ENCODE results near the gene SERPINA4. TPM values are rescaled to one million over a fixed set of nuclear protein-coding genes. Genes with fewer than 3 reads are reported as not detected.

The SERPINA4 gene
- polyA plus RNA-seq, 1 of the 3 experiments (the other 2 are of a cell fraction) = not detected

- no peaks in the 10 kb centered on the region for H4K20me1 ChIP-seq (ENCODE audit: insufficient read depth)
- POLR2A ChIA-PET = no interaction called here
- no peak overlapping the region for H3K9ac ChIP-seq
- no peak overlapping the region for H2AFZ ChIP-seq (ENCODE audit: low read depth)
- H3K27me3 ChIP-seq (ENCODE audit: insufficient read depth) = no peaks in the 10 kb centered on the region; the same call in 1 of the 2 replicates
- no peaks in the 10 kb centered on the region for H3F3A ChIP-seq (replicated peaks; ENCODE audit: insufficient read depth)
- H3K4me3 ChIP-seq (ENCODE audit: low read depth in 2 of 2, low read length in 1 of 2) = no peak overlapping the region
- H3K4me2 ChIP-seq = no peak overlapping the region
- CTCF ChIA-PET = interaction anchor here (1.0 to 4.6 kb wide), 3 partner anchors 8 to 117 kb away, joined by 3 to 28 read pairs (median 3); no protein-coding TSS in a partner anchor
- H3K36me3 ChIP-seq (replicated peaks in 1 of 2; ENCODE audit: control insufficient read depth in 1 of 2, insufficient read depth in 2 of 2, low read length in 1 of 2) = no peaks in the 10 kb centered on the region
- WGBS (ENCODE audit: low lambda C conversion rate) = 51% methylated on average over 13 of the region's 13 CpGs
- no peaks in the 10 kb centered on the region for H3K9me3 ChIP-seq
- no peak for DNase-seq
- TF ChIP-seq YY1 (IDR thresholded peaks at IDR 0.05; ENCODE audit: low read depth) (no peak), EP300 (IDR thresholded peaks at IDR 0.05; ENCODE audit: borderline replicate concordance in 1 of 2, low read depth in 1 of 2, low read length in 1 of 2) (no peak), NFIC (IDR thresholded peaks at IDR 0.05; ENCODE audit: borderline replicate concordance) (no peak), FOSL2 (IDR thresholded peaks at IDR 0.05; ENCODE audit: borderline replicate concordance, low read depth) (no peak), FOXJ3 (CRISPR knock-in tag; IDR thresholded peaks at IDR 0.05) (no peak), MEF2A (IDR thresholded peaks at IDR 0.05; ENCODE audit: borderline replicate concordance, low read depth) (no peak), IRF3 (IDR thresholded peaks at IDR 0.05; ENCODE audit: low read depth, low read length) (no peak), ZBTB33 (IDR thresholded peaks at IDR 0.05; ENCODE audit: borderline replicate concordance, low read depth) (no peak), NRF1 (IDR thresholded peaks at IDR 0.05; ENCODE audit: low read depth, low read length) (no peak), JUND (IDR thresholded peaks at IDR 0.05) (no peak), PBX3 (IDR thresholded peaks at IDR 0.05) (no peak), GABPA (IDR thresholded peaks at IDR 0.05; ENCODE audit: low read depth) (no peak), FOXM1 (IDR thresholded peaks at IDR 0.05; ENCODE audit: low read depth) (no peak), SIN3A (IDR thresholded peaks at IDR 0.05; ENCODE audit: borderline replicate concordance, low read depth, low read length) (no peak), RFX5 (IDR thresholded peaks at IDR 0.05; ENCODE audit: low read length) (no peak), TAF1 (IDR thresholded peaks at IDR 0.05; ENCODE audit: borderline replicate concordance, low read depth, low read length) (no peak), USF1 (IDR thresholded peaks at IDR 0.05; ENCODE audit: borderline replicate concordance, low read depth) (no peak)
- TF ChIP-seq, protein P1, sequence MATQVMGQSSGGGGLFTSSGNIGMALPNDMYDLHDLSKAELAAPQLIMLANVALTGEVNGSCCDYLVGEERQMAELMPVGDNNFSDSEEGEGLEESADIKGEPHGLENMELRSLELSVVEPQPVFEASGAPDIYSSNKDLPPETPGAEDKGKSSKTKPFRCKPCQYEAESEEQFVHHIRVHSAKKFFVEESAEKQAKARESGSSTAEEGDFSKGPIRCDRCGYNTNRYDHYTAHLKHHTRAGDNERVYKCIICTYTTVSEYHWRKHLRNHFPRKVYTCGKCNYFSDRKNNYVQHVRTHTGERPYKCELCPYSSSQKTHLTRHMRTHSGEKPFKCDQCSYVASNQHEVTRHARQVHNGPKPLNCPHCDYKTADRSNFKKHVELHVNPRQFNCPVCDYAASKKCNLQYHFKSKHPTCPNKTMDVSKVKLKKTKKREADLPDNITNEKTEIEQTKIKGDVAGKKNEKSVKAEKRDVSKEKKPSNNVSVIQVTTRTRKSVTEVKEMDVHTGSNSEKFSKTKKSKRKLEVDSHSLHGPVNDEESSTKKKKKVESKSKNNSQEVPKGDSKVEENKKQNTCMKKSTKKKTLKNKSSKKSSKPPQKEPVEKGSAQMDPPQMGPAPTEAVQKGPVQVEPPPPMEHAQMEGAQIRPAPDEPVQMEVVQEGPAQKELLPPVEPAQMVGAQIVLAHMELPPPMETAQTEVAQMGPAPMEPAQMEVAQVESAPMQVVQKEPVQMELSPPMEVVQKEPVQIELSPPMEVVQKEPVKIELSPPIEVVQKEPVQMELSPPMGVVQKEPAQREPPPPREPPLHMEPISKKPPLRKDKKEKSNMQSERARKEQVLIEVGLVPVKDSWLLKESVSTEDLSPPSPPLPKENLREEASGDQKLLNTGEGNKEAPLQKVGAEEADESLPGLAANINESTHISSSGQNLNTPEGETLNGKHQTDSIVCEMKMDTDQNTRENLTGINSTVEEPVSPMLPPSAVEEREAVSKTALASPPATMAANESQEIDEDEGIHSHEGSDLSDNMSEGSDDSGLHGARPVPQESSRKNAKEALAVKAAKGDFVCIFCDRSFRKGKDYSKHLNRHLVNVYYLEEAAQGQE (IDR thresholded peaks at IDR 0.05; ENCODE audit: low read depth, low read length) = no peak
- TF ChIP-seq, protein P2, sequence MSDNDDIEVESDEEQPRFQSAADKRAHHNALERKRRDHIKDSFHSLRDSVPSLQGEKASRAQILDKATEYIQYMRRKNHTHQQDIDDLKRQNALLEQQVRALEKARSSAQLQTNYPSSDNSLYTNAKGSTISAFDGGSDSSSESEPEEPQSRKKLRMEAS (IDR thresholded peaks at IDR 0.05; ENCODE audit: low read depth) = no peak
- H3K9me2 ChIP-seq = no peaks in the 10 kb centered on the region
- H3K4me1 ChIP-seq (ENCODE audit: control insufficient read depth in 1 of 2, insufficient read depth in 2 of 2, low read depth in 1 of 2, low read length in 1 of 2) = no peaks in the 10 kb centered on the region
- no peaks in the 10 kb centered on the region for H3K79me2 ChIP-seq (ENCODE audit: insufficient read depth)
- no peak overlapping the region for H3K27ac ChIP-seq (ENCODE audit: low read depth in 2 of 2, low read length in 1 of 2)
These were observed 21.0 kb upstream of the SERPINA4 start for GRCh38 chr14:94540031-94540794.

All from SK-N-SH (cell line).